ENCODE results near the gene SOX10.
A peak's percentile ranks its signal among the peaks of the same experiment; 100 is the strongest.

The SOX10 gene

DNA sequence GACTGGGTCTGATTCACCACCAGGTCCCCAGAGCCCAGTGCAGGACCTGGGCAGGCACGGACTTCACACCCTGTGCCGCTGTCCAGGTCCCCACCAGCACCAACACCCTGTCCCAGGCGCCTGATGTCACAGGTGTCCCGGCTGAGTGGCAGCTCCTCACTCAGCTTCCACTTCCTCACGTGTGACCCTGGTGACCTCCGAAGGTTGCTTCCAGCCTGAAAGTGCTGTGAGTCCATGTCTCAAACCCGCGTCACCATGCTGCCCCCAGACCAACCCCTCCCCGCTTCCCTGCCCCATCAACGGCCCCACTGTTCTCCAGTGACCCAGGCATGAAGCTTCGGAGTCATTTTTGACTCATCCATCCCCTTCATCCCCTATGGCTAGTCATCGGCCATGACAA, 47.1 kb upstream of the SOX10 start:
- H3K9me3 ChIP-seq (ENCODE audit: control insufficient read depth, insufficient read depth, low read depth, low read length): no peaks in the 10 kb centered on the region
- H3K27ac ChIP-seq (ENCODE audit: extremely low read depth, low read depth, low read length): no peak overlapping the region
- no peak overlapping the region for H3K4me3 ChIP-seq (ENCODE audit: low read depth, low read length)
- H3K36me3 ChIP-seq (ENCODE audit: control insufficient read depth in 2 of 2, insufficient read depth in 1 of 2, low read length in 2 of 2): no peaks in the 10 kb centered on the region
- no peaks in the 10 kb centered on the region for H3K4me1 ChIP-seq (ENCODE audit: control insufficient read depth, insufficient read depth, low read length)
- TF ChIP-seq, protein P1, sequence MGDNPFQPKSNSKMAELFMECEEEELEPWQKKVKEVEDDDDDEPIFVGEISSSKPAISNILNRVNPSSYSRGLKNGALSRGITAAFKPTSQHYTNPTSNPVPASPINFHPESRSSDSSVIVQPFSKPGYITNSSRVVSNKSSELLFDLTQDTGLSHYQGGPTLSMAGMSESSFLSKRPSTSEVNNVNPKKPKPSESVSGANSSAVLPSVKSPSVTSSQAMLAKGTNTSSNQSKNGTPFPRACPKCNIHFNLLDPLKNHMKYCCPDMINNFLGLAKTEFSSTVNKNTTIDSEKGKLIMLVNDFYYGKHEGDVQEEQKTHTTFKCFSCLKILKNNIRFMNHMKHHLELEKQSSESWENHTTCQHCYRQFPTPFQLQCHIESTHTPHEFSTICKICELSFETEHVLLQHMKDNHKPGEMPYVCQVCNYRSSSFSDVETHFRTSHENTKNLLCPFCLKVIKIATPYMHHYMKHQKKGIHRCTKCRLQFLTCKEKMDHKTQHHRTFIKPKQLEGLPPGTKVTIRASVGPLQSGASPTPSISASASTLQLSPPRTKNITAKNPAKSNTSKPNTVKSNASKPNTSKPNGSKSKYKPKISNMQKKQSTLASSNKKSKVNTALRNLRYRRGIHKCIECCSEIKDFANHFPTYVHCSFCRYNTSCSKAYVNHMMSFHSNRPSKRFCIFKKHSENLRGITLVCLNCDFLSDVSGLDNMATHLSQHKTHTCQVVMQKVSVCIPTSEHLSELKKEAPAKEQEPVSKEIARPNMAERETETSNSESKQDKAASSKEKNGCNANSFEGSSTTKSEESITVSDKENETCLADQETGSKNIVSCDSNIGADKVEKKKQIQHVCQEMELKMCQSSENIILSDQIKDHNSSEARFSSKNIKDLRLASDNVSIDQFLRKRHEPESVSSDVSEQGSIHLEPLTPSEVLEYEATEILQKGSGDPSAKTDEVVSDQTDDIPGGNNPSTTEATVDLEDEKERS (tag by site-specific recombination; IDR thresholded peaks at IDR 0.05): no peak
- no peak for TF ChIP-seq SALL2 (tag by site-specific recombination; IDR thresholded peaks at IDR 0.05; ENCODE audit: borderline replicate concordance)
- no peak for TF ChIP-seq ZNF596 (tag by site-specific recombination; IDR thresholded peaks at IDR 0.05)
- ChIA-PET POLR2A (no interaction called here), CTCF (interaction anchor here (0.8 to 4.0 kb wide), 2 partner anchors 21 to 39 kb away, joined by 3 to 19 read pairs; no protein-coding TSS in a partner anchor)

DNA sequence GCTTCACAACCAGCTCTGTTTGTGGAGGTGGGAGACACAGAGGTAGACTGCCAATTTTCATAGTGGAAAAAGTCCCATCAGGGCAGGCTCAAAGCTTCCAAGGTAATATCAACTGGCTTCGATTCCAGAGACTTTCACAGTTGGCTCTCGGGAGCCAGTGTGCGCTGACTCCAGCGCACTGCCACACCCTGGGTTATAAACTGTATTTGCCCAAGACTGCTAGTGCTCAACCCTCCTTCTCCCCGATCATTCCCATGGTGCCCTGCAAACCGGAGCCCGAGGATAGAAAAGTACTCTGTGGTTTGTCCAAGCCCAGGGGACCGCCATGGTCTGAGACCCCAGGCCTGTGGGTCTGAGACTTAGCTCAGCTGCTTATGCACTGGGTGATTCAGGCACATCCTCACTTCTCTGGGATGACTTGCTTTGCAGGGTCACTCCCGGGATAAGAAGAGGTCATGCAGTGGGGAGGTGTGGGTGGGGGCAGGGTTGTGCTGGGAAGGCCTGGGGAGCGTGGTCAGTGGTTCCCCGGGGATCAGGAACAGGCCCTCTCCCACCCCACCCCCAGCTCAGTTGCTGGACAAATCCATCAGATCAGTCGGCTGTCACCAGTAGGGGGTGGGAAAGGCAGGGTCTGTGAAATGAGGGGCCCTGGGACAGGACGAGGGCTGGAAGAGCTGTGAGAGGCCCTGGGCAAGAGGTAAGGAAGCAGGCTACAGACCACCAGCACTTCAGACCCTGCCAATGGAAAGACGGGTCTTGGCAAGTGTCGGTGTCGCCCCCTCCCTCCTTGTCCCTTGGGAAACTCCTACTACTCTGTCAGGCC, 46.2 kb upstream of the SOX10 start:
- H3K4me3 ChIP-seq (ENCODE audit: low read depth, low read length): no peak overlapping the region
- no peaks in the 10 kb centered on the region for H3K4me1 ChIP-seq (ENCODE audit: control insufficient read depth, insufficient read depth, low read length)
- ChIA-PET CTCF (interaction anchor here (0.5 to 4.0 kb wide), 4 partner anchors 13 to 213 kb away, joined by 3 to 19 read pairs (median 4); no protein-coding TSS in a partner anchor), POLR2A (no interaction called here)
- no peak overlapping the region for H3K27ac ChIP-seq (ENCODE audit: extremely low read depth, low read depth, low read length)
- TF ChIP-seq, protein P2, sequence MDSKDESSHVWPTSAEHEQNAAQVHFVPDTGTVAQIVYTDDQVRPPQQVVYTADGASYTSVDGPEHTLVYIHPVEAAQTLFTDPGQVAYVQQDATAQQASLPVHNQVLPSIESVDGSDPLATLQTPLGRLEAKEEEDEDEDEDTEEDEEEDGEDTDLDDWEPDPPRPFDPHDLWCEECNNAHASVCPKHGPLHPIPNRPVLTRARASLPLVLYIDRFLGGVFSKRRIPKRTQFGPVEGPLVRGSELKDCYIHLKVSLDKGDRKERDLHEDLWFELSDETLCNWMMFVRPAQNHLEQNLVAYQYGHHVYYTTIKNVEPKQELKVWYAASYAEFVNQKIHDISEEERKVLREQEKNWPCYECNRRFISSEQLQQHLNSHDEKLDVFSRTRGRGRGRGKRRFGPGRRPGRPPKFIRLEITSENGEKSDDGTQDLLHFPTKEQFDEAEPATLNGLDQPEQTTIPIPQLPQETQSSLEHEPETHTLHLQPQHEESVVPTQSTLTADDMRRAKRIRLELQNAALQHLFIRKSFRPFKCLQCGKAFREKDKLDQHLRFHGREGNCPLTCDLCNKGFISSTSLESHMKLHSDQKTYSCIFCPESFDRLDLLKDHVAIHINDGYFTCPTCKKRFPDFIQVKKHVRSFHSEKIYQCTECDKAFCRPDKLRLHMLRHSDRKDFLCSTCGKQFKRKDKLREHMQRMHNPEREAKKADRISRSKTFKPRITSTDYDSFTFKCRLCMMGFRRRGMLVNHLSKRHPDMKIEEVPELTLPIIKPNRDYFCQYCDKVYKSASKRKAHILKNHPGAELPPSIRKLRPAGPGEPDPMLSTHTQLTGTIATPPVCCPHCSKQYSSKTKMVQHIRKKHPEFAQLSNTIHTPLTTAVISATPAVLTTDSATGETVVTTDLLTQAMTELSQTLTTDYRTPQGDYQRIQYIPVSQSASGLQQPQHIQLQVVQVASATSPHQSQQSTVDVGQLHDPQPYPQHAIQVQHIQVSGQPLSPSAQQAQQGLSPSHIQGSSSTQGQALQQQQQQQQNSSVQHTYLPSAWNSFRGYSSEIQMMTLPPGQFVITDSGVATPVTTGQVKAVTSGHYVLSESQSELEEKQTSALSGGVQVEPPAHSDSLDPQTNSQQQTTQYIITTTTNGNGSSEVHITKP (tag by site-specific recombination; IDR thresholded peaks at IDR 0.05): peak; percentile 98
- TF ChIP-seq, protein P3, sequence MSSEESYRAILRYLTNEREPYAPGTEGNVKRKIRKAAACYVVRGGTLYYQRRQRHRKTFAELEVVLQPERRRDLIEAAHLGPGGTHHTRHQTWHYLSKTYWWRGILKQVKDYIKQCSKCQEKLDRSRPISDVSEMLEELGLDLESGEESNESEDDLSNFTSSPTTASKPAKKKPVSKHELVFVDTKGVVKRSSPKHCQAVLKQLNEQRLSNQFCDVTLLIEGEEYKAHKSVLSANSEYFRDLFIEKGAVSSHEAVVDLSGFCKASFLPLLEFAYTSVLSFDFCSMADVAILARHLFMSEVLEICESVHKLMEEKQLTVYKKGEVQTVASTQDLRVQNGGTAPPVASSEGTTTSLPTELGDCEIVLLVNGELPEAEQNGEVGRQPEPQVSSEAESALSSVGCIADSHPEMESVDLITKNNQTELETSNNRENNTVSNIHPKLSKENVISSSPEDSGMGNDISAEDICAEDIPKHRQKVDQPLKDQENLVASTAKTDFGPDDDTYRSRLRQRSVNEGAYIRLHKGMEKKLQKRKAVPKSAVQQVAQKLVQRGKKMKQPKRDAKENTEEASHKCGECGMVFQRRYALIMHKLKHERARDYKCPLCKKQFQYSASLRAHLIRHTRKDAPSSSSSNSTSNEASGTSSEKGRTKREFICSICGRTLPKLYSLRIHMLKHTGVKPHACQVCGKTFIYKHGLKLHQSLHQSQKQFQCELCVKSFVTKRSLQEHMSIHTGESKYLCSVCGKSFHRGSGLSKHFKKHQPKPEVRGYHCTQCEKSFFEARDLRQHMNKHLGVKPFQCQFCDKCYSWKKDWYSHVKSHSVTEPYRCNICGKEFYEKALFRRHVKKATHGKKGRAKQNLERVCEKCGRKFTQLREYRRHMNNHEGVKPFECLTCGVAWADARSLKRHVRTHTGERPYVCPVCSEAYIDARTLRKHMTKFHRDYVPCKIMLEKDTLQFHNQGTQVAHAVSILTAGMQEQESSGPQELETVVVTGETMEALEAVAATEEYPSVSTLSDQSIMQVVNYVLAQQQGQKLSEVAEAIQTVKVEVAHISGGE (tag by site-specific recombination; conservative IDR thresholded peaks at IDR 0.05; ENCODE audit: low read depth): no peak
- TF ChIP-seq ZNF510 (tag by site-specific recombination; IDR thresholded peaks at IDR 0.05; ENCODE audit: insufficient replicate concordance): no peak
- no peaks in the 10 kb centered on the region for H3K9me3 ChIP-seq (ENCODE audit: control insufficient read depth, insufficient read depth, low read depth, low read length)
- no peaks in the 10 kb centered on the region for H3K36me3 ChIP-seq (ENCODE audit: control insufficient read depth in 2 of 2, insufficient read depth in 1 of 2, low read length in 2 of 2)

DNA sequence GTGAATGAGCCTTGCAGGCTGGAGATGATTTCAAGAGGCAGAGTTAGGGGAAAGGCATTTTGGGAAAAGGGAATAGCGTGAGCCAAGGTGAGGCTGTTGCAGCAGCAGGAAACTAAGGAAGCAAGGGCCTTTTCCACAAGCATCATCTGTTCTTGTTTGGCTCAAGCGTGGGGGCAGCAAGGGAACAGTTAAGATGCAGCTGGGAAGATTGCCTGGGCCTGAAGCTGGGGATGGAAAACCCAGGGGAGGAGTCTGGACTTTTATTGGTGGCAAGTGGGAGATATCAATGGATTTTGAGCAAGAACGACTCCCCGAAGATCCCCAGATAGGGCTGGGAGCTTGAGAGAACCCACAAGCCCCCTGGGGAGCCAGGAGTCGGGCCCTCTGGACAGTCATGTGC, 45.5 kb upstream of the SOX10 start:
- H3K4me1 ChIP-seq (ENCODE audit: control insufficient read depth, insufficient read depth, low read length): no peaks in the 10 kb centered on the region
- H3K4me3 ChIP-seq (ENCODE audit: low read depth, low read length): no peak overlapping the region
- no peaks in the 10 kb centered on the region for H3K36me3 ChIP-seq (ENCODE audit: control insufficient read depth in 2 of 2, insufficient read depth in 1 of 2, low read length in 2 of 2)
- no peak overlapping the region for H3K27ac ChIP-seq (ENCODE audit: extremely low read depth, low read depth, low read length)
- ChIA-PET CTCF (interaction anchor here (0.8 to 4.0 kb wide), 3 partner anchors 13 to 125 kb away, joined by 3 to 19 read pairs (median 5); no protein-coding TSS in a partner anchor), POLR2A (no interaction called here)
- TF ChIP-seq ZNF530 (tag by site-specific recombination; IDR thresholded peaks at IDR 0.05; ENCODE audit: low read depth) (no peak), KLF1 (tag by site-specific recombination; IDR thresholded peaks at IDR 0.05) (no peak), PRDM1 (tag by site-specific recombination; IDR thresholded peaks at IDR 0.05) (no peak), ZNF138 (tag by site-specific recombination; IDR thresholded peaks at IDR 0.05; ENCODE audit: borderline replicate concordance) (no peak), ZNF521 (tag by site-specific recombination; IDR thresholded peaks at IDR 0.05) (no peak)
- TF ChIP-seq, protein P4, sequence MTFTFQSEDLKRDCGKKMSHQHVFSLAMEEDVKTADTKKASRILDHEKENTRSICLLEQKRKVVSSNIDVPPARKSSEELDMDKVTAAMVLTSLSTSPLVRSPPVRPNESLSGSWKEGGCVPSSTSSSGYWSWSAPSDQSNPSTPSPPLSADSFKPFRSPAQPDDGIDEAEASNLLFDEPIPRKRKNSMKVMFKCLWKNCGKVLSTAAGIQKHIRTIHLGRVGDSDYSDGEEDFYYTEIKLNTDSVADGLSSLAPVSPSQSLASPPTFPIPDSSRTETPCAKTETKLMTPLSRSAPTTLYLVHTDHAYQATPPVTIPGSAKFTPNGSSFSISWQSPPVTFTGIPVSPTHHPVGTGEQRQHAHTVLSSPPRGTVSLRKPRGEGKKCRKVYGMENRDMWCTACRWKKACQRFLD (tag by site-specific recombination; IDR thresholded peaks at IDR 0.05): no peak
- TF ChIP-seq, protein P5, sequence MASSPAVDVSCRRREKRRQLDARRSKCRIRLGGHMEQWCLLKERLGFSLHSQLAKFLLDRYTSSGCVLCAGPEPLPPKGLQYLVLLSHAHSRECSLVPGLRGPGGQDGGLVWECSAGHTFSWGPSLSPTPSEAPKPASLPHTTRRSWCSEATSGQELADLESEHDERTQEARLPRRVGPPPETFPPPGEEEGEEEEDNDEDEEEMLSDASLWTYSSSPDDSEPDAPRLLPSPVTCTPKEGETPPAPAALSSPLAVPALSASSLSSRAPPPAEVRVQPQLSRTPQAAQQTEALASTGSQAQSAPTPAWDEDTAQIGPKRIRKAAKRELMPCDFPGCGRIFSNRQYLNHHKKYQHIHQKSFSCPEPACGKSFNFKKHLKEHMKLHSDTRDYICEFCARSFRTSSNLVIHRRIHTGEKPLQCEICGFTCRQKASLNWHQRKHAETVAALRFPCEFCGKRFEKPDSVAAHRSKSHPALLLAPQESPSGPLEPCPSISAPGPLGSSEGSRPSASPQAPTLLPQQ (tag by site-specific recombination; IDR thresholded peaks at IDR 0.05): no peak
- TF ChIP-seq, protein P6, sequence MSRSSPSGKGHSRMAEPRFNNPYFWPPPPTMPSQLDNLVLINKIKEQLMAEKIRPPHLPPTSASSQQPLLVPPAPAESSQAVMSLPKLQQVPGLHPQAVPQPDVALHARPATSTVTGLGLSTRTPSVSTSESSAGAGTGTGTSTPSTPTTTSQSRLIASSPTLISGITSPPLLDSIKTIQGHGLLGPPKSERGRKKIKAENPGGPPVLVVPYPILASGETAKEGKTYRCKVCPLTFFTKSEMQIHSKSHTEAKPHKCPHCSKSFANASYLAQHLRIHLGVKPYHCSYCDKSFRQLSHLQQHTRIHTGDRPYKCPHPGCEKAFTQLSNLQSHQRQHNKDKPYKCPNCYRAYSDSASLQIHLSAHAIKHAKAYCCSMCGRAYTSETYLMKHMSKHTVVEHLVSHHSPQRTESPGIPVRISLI (tag by site-specific recombination; IDR thresholded peaks at IDR 0.05): no peak
- no peaks in the 10 kb centered on the region for H3K9me3 ChIP-seq (ENCODE audit: control insufficient read depth, insufficient read depth, low read depth, low read length)
